ENCODE results near the gene RNF2. TPM values are rescaled to one million over a fixed set of nuclear protein-coding genes. Genes with fewer than 3 reads are reported as not detected.

Gene RNF2
- total RNA-seq, 2 experiments from 2014 or later: 17.8 to 24.7 TPM

GRCh38 chr1:185035258-185035657 is 10.1 kb upstream of the RNF2 start:
- Histone ChIP-seq H3K4me2 (ENCODE audit: low read length) (no peak overlapping the region), H2AFZ (ENCODE audit: low read length) (no peak overlapping the region), H3K4me3 (ENCODE audit: low read depth, low read length, poor library complexity, severe bottlenecking) (no peak overlapping the region), H3K79me2 (ENCODE audit: insufficient read depth, low read depth, low read length) (no peaks in the 10 kb centered on the region), H3K9me2 (ENCODE audit: insufficient read depth, low read length) (no peaks in the 10 kb centered on the region), H3K27ac (ENCODE audit: low read depth, low read length, poor library complexity, severe bottlenecking) (no peak overlapping the region), H3K9me3 (ENCODE audit: low read length) (no peaks in the 10 kb centered on the region), H4K20me1 (ENCODE audit: insufficient read depth, low read length) (no peaks in the 10 kb centered on the region), H3K36me3 (ENCODE audit: insufficient read depth, low read length) (no peaks in the 10 kb centered on the region), H3K4me1 (ENCODE audit: insufficient read depth, low read length, poor library complexity, severe bottlenecking) (no peaks in the 10 kb centered on the region)
- BruUV-seq (replicated peaks): no TSS peak
- TF ChIP-seq CTCF (conservative IDR thresholded peaks at IDR 0.05; ENCODE audit: low read length): no peak
- TF ChIP-seq EZH2phosphoT487 (IDR thresholded peaks at IDR 0.05; ENCODE audit: borderline replicate concordance, low read depth, low read length): no peak
- intact Hi-C loops (cut with micrococcal nuclease; ENCODE audit: unreplicated experiment): no loop called here
- CTCF ChIA-PET (ENCODE audit: unreplicated experiment): interaction anchor here (1.2 kb wide), 1 partner anchor 9 kb away, joined by 3 read pairs; no protein-coding TSS in a partner anchor
- no peak for DNase-seq (ENCODE audit: low spot score)
- POLR2A ChIA-PET: no interaction called here

- intact Hi-C loops (cut with micrococcal nuclease; ENCODE audit: unreplicated experiment): no loop called here
- H3K36me3 ChIP-seq (ENCODE audit: insufficient read depth, low read length): no peaks in the 10 kb centered on the region
- H3K4me3 ChIP-seq (ENCODE audit: low read depth, low read length, poor library complexity, severe bottlenecking): no peak overlapping the region
- H3K9me3 ChIP-seq (ENCODE audit: low read length): no peaks in the 10 kb centered on the region
- no peak for TF ChIP-seq EZH2phosphoT487 (IDR thresholded peaks at IDR 0.05; ENCODE audit: borderline replicate concordance, low read depth, low read length)
- TF ChIP-seq CTCF (conservative IDR thresholded peaks at IDR 0.05; ENCODE audit: low read length): no peak
- H2AFZ ChIP-seq (ENCODE audit: low read length): no peak overlapping the region
- no peak overlapping the region for H3K4me2 ChIP-seq (ENCODE audit: low read length)
- ChIA-PET POLR2A (interaction anchor here (1.1 kb wide), 1 partner anchor 9 kb away, joined by 3 read pairs; no protein-coding TSS in a partner anchor), CTCF (ENCODE audit: unreplicated experiment) (no interaction called here)
- no peaks in the 10 kb centered on the region for H3K4me1 ChIP-seq (ENCODE audit: insufficient read depth, low read length, poor library complexity, severe bottlenecking)
- no peaks in the 10 kb centered on the region for H3K79me2 ChIP-seq (ENCODE audit: insufficient read depth, low read depth, low read length)
- no peaks in the 10 kb centered on the region for H3K9me2 ChIP-seq (ENCODE audit: insufficient read depth, low read length)
- no peaks in the 10 kb centered on the region for H4K20me1 ChIP-seq (ENCODE audit: insufficient read depth, low read length)
- no TSS peak for BruUV-seq (replicated peaks)
- no peak for DNase-seq (ENCODE audit: low spot score)
- no peak overlapping the region for H3K27ac ChIP-seq (ENCODE audit: low read depth, low read length, poor library complexity, severe bottlenecking)
These were observed 6.5 kb upstream of the RNF2 start for GRCh38 chr1:185038813-185039376.

GRCh38 chr1:185039726-185040407 is 5.5 kb upstream of the RNF2 start:
- ChIA-PET POLR2A (no interaction called here), CTCF (ENCODE audit: unreplicated experiment) (no interaction called here)
- Histone ChIP-seq H3K4me2 (ENCODE audit: low read length) (no peak overlapping the region), H3K9me3 (ENCODE audit: low read length) (no peaks in the 10 kb centered on the region), H3K9me2 (ENCODE audit: insufficient read depth, low read length) (no peaks in the 10 kb centered on the region), H3K27ac (ENCODE audit: low read depth, low read length, poor library complexity, severe bottlenecking) (no peak overlapping the region), H3K4me3 (ENCODE audit: low read depth, low read length, poor library complexity, severe bottlenecking) (no peak overlapping the region), H4K20me1 (ENCODE audit: insufficient read depth, low read length) (no peaks in the 10 kb centered on the region), H2AFZ (ENCODE audit: low read length) (no peak overlapping the region), H3K79me2 (ENCODE audit: insufficient read depth, low read depth, low read length) (no peaks in the 10 kb centered on the region), H3K4me1 (ENCODE audit: insufficient read depth, low read length, poor library complexity, severe bottlenecking) (no peaks in the 10 kb centered on the region), H3K36me3 (ENCODE audit: insufficient read depth, low read length) (no peaks in the 10 kb centered on the region)
- DNase-seq (ENCODE audit: low spot score): no peak
- TF ChIP-seq EZH2phosphoT487 (IDR thresholded peaks at IDR 0.05; ENCODE audit: borderline replicate concordance, low read depth, low read length) (no peak), CTCF (conservative IDR thresholded peaks at IDR 0.05; ENCODE audit: low read length) (no peak)
- intact Hi-C loops (cut with micrococcal nuclease; ENCODE audit: unreplicated experiment): loop anchor here (5.0 to 10.0 kb wide), 2 partner anchors 233 to 985 kb away; partner anchors contain the start of gene TSEN15
- BruUV-seq (replicated peaks): no TSS peak

Measured in OCI-LY7 (cell line).